Right renal cortex interstitium (tissue), 3 donors: ENCODE data around the gene TBC1D5. TPM values are rescaled to one million over a fixed set of nuclear protein-coding genes. Genes with fewer than 3 reads are reported as not detected.
"Not testable (repeated sequence)": the region's sequence is repeated elsewhere in the genome, so short reads cannot be mapped to it uniquely, and the experiment has no call there.

Experiments
- DNase-seq, 3 donors: peaks; one replicate each; pipeline ENCODE4 v3.0.0-alpha.2; 2013; ENCODE audit warnings: low read depth in 3 of 3, low spot score in 2 of 3
- polyA plus RNA-seq, 3 donors: library from polyadenylated mRNA; unstranded; fragments of 120-200 nt; gene quantifications; one replicate each; pipeline ENCODE4 v1.2.1, GENCODE V29; 2013; ENCODE audit not compliant: insufficient read length in 3 of 3

Gene TBC1D5
- polyA plus RNA-seq, 3 donors: 54.7 to 58.8 (median 55.2) TPM

DNA sequence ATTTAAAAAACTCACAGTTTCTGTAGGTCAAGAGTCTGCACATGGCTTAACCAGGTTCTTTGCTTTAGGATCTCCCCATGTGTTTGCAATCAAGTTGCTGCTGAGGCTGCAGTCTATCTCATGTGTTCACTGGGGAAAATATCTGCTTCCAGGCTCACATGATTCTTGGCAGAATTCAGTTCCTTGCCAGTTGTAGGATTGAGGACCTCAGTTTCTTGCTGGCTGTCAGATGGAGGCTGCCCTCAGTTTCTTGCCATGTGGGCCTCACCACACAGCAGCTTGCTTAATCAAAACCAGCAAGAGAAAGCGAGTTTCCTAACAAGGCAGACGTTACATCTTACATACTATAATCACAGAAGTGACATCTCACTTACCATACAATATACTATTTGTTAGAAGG, 10.0 kb upstream of the TBC1D5 start:
- no peak for DNase-seq

DNA sequence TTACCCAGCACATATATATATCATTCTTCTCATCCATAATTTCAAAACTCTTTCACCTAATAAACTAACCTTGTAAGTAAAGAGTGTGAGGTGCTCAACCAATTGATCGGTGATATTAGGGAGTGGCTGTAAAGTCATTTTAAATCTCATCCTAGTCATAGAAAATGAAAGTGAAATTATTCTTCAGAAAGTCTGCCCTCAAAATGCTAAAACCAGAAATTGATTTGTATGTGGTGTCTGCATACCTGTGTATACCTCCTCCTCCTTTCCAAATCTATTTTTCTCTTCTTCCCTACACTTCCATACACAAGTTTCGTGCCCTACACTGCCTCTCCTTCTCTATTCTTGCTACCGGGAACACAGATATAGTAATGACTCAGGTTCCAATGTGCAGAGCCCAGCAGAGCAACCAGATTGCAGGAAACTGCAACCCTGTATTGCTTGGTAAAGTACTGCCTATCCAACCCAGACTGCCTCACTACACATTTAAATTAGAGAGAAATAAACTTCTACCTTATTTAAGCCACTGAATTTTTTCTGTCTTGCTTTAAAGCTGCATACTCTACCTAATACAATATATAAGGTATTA, 7.4 kb upstream of the TBC1D5 start:
- no peak for DNase-seq

DNA sequence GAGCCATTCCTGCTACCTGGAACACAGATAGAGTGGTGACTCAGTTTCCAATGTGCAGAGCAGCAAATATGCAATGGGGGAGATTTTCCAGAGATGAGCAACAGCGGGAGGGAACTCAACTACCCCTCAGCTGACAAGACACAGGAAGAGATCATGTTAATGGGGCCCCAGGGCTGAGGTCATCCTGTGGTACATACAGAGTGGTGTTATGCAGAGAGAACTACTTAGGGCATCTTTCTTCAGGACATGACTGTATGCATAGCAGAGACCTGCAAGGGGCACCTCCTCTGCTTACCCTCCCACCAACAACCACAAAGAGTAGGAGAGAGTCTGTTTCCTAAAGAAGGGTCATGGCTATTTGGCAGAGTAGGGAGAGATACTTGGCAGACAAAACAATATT, 6.8 kb upstream of the TBC1D5 start:
- no peak for DNase-seq

DNA sequence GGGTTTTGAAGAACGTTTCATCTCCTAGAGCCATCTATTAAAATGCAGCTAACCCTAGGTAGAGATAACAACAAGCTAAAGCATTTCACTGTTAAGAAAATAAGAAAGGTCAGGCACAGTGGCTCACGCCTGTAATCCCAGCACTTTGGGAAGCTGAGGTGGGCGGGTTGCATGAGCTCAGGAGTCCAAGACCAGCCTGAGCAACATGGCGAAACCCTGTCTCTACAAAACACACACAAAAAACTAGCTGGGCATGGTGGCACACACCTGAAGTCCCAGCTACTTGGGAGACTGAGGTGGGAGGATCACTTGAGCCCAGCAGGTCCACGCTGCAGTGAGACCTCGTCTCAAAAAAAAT, 5.4 kb upstream of the TBC1D5 start:
- DNase-seq: no peak

DNA sequence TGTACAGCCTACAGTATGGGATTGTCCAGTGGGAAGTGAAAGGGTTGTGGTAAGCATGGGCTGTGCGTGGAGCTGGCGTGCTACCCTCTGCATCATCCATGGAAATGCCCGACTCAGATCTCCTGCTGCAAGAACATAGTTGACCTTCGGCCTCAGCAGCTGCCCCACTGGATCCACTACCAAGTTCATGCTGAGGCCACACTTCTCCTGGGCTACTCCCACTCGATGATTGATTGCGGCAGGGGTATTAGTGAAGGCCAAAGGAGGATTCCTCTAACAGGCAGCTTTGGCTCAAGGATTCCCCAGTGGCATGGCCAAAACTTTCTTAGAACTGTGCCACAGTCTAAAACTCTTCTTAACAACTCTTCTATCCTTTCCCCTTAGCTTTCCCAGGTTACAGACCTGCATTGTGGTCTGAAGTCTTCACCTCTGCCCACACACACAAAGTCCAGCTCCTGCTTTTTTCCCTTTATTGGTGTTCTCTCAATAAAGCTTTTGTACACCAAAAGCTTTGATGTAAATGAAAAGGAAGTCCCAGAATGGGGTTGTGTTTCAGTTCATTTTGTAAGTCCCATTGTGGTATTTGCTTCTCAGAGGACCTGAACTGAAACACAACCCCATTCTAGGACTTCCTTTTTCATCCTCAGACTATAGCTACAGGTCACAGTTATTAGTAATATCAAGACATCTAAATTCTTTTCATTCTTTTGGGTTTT, 4.9 kb upstream of the TBC1D5 start:
- no peak for DNase-seq

- DNase-seq: no peak
Observed at GRCh38 chr3:17745894-17746293, 3.5 kb upstream of the TBC1D5 start.

GRCh38 chr3:17745301-17745700, 2.9 kb upstream of the TBC1D5 start:
- no peak for DNase-seq

- DNase-seq: no peak
Observed at GRCh38 chr3:17744693-17745092, 2.3 kb upstream of the TBC1D5 start.

DNA sequence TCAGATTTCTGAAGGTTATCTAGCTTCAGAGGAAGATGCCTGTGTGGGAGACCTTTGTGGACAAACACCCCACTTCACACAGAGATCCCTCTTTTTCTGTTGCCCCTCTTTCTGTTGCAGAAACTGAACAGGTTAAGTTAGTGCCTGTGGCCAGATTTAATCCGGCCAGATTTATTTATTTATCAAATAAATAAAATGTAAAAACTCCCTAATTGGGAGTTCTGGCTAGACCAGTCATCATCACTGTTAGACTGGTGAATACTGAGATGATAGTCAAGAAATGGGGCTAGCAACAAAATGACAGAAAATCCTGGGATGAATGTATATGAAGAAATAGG, 1.2 kb upstream of the TBC1D5 start:
- no peak for DNase-seq

DNA sequence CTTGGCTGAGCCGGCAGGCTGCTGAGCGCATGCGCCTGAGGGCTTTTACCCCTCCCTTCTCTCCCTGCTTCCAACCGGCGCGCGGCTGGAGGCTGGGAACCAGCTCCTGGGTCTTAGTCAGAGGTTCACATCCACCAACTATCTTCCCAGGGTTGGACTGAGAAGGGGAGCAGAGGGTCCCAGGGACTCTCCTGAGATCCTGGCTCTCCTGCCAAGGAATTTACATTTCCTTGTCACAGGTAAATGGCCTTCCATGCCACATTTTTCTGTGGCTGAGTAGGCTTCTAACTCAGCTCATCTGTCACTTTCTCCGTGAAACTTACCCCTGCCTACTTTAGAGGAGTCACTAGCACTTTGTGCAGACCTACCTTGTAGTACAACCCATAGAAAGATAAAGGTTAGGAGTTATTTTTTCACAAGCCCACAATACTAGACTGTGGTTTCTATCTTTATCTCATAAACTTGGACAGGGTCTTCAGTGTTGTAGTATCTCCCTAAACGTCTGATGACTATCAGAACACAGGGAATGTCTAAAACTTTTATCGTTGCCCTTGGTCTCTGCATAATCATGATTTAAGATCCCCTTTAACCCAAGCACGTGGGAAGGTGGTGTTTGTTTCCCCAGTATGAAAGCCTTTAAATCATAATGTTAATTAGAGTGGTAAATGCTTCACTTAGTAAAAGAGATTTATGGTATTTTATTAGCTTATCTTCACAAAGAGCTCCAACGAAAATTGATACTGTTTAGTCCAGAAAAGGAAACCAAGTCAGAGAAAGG, 638 bp upstream of the TBC1D5 start:
- DNase-seq: peak; percentile 40 to 94 (median 57)

GRCh38 chr3:17741621-17742101, 770 bp downstream of the TBC1D5 start:
- peak; percentile 49 to 57 (median 50) for DNase-seq

DNA sequence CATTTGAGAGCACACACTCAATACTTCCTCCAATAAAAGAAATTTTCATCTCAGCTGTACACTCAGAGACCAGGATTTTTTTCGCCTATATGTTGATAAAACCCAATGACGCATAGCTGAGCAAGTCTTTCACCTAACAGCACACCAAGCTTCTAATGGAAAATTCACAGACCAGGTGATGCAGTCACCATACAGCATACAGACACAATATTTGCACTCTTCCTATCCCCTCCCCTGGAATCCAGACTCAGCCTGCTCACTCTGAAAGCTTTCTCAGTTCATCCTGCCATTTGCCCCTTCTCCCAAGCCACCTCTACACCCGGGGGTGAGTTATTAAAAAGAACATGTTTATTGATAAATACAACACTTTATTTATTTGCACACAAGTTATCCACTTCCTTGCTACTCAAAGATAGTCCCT, 1.7 kb downstream of the TBC1D5 start:
- no peak for DNase-seq

GRCh38 chr3:17738921-17739320, 3.5 kb downstream of the TBC1D5 start:
- no peak for DNase-seq

- DNase-seq: no peak
Observed at GRCh38 chr3:17738219-17738618, 4.2 kb downstream of the TBC1D5 start.

DNA sequence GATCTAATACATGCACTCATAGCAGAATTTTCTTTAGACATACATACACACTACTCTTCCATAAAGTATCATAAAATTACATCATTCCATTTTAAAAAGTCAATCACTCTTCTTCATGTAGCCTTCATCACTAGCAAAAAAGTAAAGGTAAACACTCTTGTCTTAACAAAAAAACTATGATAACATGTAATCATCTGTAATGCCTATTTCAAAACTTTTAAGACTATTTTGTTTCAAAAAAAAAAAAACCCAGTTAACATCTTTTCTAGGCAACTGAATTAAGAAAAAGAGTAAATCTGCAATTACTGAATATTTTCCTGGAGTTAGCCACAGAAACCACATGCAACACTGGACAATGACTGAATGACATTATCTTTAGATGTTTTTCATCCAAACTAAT, 4.8 kb downstream of the TBC1D5 start:
- DNase-seq: no peak

DNA sequence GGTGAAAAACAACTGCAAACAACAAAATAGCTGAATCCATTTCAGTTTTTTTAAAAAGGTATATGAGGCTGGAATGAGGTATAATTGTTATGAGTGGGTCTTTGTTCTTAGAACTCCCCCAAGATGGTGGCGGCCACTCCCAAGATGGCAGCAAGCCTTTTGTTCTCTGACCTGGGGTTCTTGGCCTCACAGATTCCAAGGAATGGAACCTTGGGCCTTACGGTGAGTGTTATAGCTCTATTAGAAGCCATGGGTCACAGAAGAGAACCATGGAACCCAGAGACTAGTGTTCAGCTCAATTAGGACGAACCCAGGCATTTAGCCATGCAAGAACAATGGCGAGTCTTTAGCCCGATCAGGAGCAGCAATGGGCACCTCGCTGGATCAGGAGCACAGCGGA, 7.1 kb downstream of the TBC1D5 start:
- not testable (repeated sequence) for DNase-seq

- DNase-seq: no peak
Observed at GRCh38 chr3:17733768-17734167, 8.7 kb downstream of the TBC1D5 start.

DNA sequence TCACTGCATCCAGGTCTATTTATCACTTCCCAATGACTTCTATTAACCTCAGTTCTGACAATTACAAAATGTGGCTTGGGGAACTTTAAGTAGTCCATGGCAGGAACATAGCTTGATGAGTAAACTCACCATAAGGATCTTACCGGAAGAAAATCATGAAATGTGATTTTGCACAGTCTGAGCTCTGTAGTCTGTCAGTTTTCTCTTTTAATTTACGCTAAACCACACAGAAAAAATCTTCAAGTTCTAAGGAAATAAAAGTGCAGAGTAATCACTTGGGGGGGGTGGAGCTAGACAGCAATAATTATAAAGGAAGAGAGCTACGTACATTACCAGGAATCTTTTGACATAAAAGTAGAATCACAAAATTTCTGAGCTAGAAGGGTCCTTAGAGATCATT, 9.2 kb downstream of the TBC1D5 start:
- no peak for DNase-seq

DNA sequence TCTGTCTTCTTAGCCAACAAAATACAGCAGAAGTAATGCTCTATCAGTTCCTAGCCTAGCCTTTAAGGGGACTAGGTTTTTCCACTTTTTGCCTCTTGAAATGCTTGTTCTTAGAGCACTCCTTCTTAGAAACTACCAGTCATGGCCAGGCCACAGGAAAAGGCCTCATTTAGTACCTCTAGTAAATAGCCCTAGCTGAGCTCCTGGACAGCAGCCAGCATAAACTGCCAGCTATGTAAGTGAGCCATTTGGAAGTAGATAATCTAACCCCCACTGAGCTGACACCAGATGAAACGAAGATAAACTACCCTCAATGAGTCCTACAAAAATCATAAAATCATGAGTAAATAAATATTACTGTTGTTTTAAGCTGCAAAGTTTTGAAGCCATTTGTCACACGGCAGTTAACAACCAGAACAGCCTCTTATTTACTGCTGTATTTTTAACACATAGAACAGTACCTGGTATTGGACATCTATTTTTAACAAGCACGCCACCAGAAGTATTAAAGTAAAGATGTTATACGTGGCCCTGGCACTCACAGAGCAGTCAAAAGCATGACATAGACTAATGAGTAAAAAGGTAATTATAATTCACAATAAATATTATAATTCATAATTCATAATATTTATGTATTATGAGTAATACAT, 12.0 kb downstream of the TBC1D5 start:
- no peak for DNase-seq

DNA sequence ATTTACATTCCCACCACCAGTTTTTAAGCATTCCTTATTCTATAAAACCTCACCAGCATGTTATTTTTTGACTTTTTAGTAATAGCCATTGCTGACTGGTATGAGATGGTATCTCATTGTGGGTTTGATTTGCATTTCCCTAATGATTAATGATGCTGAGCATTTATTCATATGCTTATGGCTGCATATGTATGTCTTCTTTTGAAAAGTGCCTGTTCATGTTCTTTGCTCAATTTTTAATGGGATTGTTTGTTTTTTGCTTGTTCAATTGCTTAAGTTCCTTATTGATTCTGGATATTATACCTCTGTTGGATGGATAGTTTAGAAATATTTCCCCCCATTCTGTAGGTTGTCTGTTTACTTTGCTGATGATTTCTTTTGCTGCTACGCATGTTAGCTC, 16.1 kb downstream of the TBC1D5 start:
- DNase-seq: no peak

DNA sequence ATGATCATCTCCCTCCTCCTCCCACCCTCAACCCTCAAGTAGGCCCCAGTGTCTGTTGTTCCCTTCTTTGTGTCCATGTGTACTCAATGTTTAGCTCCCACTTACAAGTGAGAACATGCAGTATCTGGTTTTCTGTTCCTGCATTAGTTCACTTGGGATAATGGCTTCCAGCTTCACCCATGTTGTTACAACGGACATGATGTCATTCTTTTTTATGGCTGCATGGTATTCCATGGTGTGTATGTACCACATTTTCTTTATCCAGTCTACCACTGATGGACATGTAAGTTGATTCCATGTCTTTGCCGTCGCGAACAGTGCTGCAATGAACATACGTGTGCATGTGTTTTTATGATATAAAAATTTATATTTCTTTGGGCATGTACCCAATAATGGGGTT, 16.6 kb downstream of the TBC1D5 start:
- DNase-seq: not testable (repeated sequence)
